Measurements from ENCODE around the gene EFNA5. TPM values are rescaled to one million over a fixed set of nuclear protein-coding genes. Genes with fewer than 3 reads are reported as not detected.

EFNA5 gene
- total and polyA plus RNA-seq, 2 donors from 2014 or later: 5.9 to 54.4 TPM

DNA sequence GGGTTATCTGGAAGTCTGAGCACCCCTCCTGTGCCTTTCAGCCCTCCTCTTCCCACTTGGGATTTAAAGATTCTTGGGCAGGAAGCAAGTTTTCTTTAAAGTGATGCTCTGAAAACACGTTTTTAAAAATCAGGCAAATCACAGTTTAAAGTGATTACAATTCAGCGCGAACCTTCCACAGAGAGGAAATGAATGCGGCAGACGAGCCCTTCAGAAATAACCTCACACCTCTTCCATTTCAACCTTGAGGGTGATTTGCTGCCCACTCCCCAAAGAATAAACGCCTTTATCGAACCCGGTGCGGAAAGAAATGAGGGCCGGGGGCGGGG, 2.3 kb upstream of the EFNA5 start:
- peaks cover 0 to 14% (median 0%) of the 10 kb centered on the region in 3 donors for H3K4me1 ChIP-seq (ENCODE audit: control insufficient read depth in 2 of 3, insufficient read depth in 2 of 3, low read depth in 1 of 3, low read length in 3 of 3)
- H3K36me3 ChIP-seq (ENCODE audit: control insufficient read depth in 2 of 3, insufficient read depth in 3 of 3, low read length in 3 of 3): no peaks in the 10 kb centered on the region
- TF ChIP-seq, protein P1, sequence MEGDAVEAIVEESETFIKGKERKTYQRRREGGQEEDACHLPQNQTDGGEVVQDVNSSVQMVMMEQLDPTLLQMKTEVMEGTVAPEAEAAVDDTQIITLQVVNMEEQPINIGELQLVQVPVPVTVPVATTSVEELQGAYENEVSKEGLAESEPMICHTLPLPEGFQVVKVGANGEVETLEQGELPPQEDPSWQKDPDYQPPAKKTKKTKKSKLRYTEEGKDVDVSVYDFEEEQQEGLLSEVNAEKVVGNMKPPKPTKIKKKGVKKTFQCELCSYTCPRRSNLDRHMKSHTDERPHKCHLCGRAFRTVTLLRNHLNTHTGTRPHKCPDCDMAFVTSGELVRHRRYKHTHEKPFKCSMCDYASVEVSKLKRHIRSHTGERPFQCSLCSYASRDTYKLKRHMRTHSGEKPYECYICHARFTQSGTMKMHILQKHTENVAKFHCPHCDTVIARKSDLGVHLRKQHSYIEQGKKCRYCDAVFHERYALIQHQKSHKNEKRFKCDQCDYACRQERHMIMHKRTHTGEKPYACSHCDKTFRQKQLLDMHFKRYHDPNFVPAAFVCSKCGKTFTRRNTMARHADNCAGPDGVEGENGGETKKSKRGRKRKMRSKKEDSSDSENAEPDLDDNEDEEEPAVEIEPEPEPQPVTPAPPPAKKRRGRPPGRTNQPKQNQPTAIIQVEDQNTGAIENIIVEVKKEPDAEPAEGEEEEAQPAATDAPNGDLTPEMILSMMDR (IDR thresholded peaks at IDR 0.05; ENCODE audit: borderline replicate concordance, extremely low read depth, insufficient read depth): no peak
- H3K27me3 ChIP-seq (ENCODE audit: control insufficient read depth, insufficient read depth, low read length): no peaks in the 10 kb centered on the region
- peak overlapping the region in 2 of 3 donors; percentile 48 to 60 for H3K9ac ChIP-seq (ENCODE audit: low read length in 3 of 3)
- peak overlapping the region; percentile 65 to 67 for H3K27ac ChIP-seq (ENCODE audit: low read depth in 2 of 2, low read length in 2 of 2)
- no peaks in the 10 kb centered on the region for H3K9me3 ChIP-seq (ENCODE audit: control insufficient read depth in 2 of 3, insufficient read depth in 1 of 3, low read length in 3 of 3)
- intact Hi-C loops (cut with DNase I): no loop called here
- FAIRE-seq (no peak), DNase-seq (no peak)
- H3K4me3 ChIP-seq (ENCODE audit: low read length in 3 of 3): peak overlapping the region; percentile 68 to 83 (median 73)

DNA sequence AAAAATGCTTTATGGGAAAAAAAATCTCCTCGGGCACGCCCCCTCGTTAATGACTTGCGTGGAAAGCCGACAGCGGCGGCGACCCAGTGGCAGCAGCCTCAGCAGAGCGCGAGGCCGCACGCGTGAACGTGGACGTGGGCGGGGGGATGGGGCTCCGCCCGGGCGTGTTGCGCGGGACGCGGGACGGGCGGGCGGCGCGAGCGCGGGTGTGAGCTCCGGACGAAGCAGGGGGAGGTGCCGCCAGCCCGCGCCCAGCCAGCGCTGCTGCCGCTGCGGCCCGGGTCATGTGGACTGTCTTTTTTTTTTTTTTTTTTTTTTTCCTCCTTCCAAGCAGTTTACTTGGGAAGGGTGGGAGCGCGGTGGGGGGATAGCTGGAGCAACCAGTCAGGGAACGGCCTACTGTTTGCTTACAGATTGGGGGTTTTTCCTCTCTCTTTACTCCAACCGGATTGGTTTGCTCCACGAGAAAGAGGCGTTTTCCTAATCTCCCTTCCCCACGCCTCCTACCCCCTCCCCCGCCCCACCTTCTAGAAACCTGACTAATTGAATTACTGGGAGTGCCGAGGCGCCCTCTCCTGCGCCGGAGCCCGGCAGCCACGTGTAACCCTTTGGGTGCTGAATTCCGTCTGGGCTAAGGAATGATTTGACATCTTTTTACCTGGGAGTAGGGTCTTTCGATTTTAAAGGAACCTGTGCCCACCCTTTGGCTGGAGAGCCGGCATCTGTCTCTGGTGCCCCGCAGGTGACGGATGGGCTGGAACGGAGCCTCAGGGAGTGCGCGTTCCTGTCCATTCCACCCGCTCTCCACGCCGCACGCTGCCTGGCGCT, 1.7 kb upstream of the EFNA5 start:
- Histone ChIP-seq H3K9me3 (ENCODE audit: control insufficient read depth in 2 of 3, insufficient read depth in 1 of 3, low read length in 3 of 3) (no peaks in the 10 kb centered on the region), H3K27me3 (ENCODE audit: control insufficient read depth, insufficient read depth, low read length) (no peaks in the 10 kb centered on the region), H3K27ac (ENCODE audit: low read depth in 2 of 2, low read length in 2 of 2) (peak overlapping the region; percentile 67 to 81), H3K36me3 (ENCODE audit: control insufficient read depth in 2 of 3, insufficient read depth in 3 of 3, low read length in 3 of 3) (no peaks in the 10 kb centered on the region), H3K9ac (ENCODE audit: low read length in 3 of 3) (peak overlapping the region in 2 of 3 donors; percentile 60 to 68), H3K4me3 (ENCODE audit: low read length in 3 of 3) (peak overlapping the region; percentile 73 to 83 (median 74)), H3K4me1 (ENCODE audit: control insufficient read depth in 2 of 3, insufficient read depth in 2 of 3, low read depth in 1 of 3, low read length in 3 of 3) (peaks cover 0 to 14% (median 0%) of the 10 kb centered on the region in 3 donors)
- intact Hi-C loops (cut with DNase I): no loop called here
- TF ChIP-seq, protein P1 (IDR thresholded peaks at IDR 0.05; ENCODE audit: borderline replicate concordance, extremely low read depth, insufficient read depth): no peak
- FAIRE-seq: no peak
- DNase-seq: peak; percentile 93 to 97 (median 97)

DNA sequence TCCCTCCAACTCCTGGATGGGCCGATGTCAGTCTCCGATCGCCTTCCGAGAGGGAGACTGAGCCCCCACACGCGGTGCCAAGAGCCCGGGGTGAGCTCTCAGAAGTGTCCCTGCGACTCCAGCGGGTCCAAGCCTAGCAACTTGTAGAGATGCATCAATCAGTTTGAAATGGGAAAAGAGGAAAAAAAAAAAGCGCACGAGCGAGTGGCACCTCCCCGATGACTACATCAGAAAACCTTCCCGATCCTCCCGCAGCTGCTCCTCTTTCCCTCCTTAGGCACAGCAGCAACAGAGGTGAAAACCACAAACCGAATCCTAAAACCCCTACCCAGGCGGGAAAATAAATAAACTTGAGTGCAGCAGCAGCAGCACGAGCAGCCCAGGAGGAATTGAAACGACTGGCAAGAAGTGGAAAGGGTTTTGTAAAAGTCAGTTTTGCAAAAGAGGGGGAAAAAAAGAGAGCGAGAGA, 1.0 kb upstream of the EFNA5 start:
- no peaks in the 10 kb centered on the region for H3K36me3 ChIP-seq (ENCODE audit: control insufficient read depth in 2 of 3, insufficient read depth in 3 of 3, low read length in 3 of 3)
- peak in 2 of 5 donors; percentile 77 to 87 for DNase-seq
- H3K9me3 ChIP-seq (ENCODE audit: control insufficient read depth in 2 of 3, insufficient read depth in 1 of 3, low read length in 3 of 3): no peaks in the 10 kb centered on the region
- H3K4me3 ChIP-seq (ENCODE audit: low read length in 3 of 3): peak overlapping the region; percentile 68 to 83 (median 74)
- intact Hi-C loops (cut with DNase I): no loop called here
- peak overlapping the region; percentile 43 to 68 (median 53) for H3K9ac ChIP-seq (ENCODE audit: low read length in 3 of 3)
- TF ChIP-seq, protein P1 (IDR thresholded peaks at IDR 0.05; ENCODE audit: borderline replicate concordance, extremely low read depth, insufficient read depth): no peak
- no peaks in the 10 kb centered on the region for H3K27me3 ChIP-seq (ENCODE audit: control insufficient read depth, insufficient read depth, low read length)
- FAIRE-seq: no peak
- peak overlapping the region; percentile 47 to 81 for H3K27ac ChIP-seq (ENCODE audit: low read depth in 2 of 2, low read length in 2 of 2)
- peaks cover 0 to 14% (median 0%) of the 10 kb centered on the region in 3 donors for H3K4me1 ChIP-seq (ENCODE audit: control insufficient read depth in 2 of 3, insufficient read depth in 2 of 3, low read depth in 1 of 3, low read length in 3 of 3)

Data from kidney (tissue), 14 donors.